Duodenal mucosa (tissue), 2 donors: ENCODE results near the gene UNCX.
"Not testable (repeated sequence)": the region's sequence is repeated elsewhere in the genome, so short reads cannot be mapped to it uniquely, and the experiment has no call there.

ENCODE experiments used
- H3K27ac ChIP-seq: one replicate; pipeline ENCODE4 v1.7.0; 2013; ENCODE audit warnings: low read depth, low read length
- H3K27me3 ChIP-seq, 2 donors: one replicate each; pipeline ENCODE4 v1.7.0; 2013; ENCODE audit warnings: low read length in 2 of 2, control low read depth in 1 of 2; ENCODE audit not compliant: insufficient read depth in 2 of 2, control insufficient read depth in 1 of 2
- H3K36me3 ChIP-seq, 2 donors: one replicate each; pipeline ENCODE4 v1.7.0; 2013; ENCODE audit warnings: low read length in 2 of 2, control low read depth in 1 of 2; ENCODE audit not compliant: insufficient read depth in 2 of 2, control insufficient read depth in 1 of 2
- H3K4me1 ChIP-seq, 2 donors: one replicate each; pipeline ENCODE4 v1.7.0; 2013; ENCODE audit warnings: low read length in 2 of 2, control low read depth in 1 of 2; ENCODE audit not compliant: insufficient read depth in 2 of 2, control insufficient read depth in 1 of 2
- H3K4me3 ChIP-seq, 2 donors: one replicate each; pipeline ENCODE4 v1.7.0; 2013; ENCODE audit warnings: low read length in 2 of 2, low read depth in 1 of 2
- H3K9ac ChIP-seq, 2 donors: one replicate each; pipeline ENCODE4 v1.7.0; 2013; ENCODE audit warnings: low read length in 2 of 2, low read depth in 1 of 2
- H3K9me3 ChIP-seq, 2 donors: one replicate each; pipeline ENCODE4 v1.7.0; 2013; ENCODE audit warnings: low read length in 2 of 2, control low read depth in 1 of 2; ENCODE audit not compliant: control insufficient read depth in 1 of 2

Gene UNCX

GRCh38 chr7:1200045-1200444 is 32.6 kb upstream of the UNCX start:
- peaks cover 0 to 5% of the 10 kb centered on the region in 2 donors for H3K27me3 ChIP-seq
- no peak overlapping the region for H3K9ac ChIP-seq
- H3K9me3 ChIP-seq, result no peaks in the 10 kb centered on the region
- H3K36me3 ChIP-seq, result no peaks in the 10 kb centered on the region
- no peaks in the 10 kb centered on the region for H3K4me1 ChIP-seq
- no peak overlapping the region for H3K27ac ChIP-seq
- no peak overlapping the region for H3K4me3 ChIP-seq

- Histone ChIP-seq H3K4me1 (no peaks in the 10 kb centered on the region), H3K36me3 (no peaks in the 10 kb centered on the region), H3K9ac (no peak overlapping the region), H3K27me3 (no peaks in the 10 kb centered on the region), H3K4me3 (no peak overlapping the region), H3K9me3 (no peaks in the 10 kb centered on the region), H3K27ac (no peak overlapping the region)
These were observed 30.8 kb upstream of the UNCX start for GRCh38 chr7:1201916-1202315.

- H3K27me3 ChIP-seq, H3K9me3 ChIP-seq, H3K36me3 ChIP-seq, H3K4me3 ChIP-seq, H3K4me1 ChIP-seq, H3K27ac ChIP-seq, H3K9ac ChIP-seq: not testable (repeated sequence)
These were observed 29.8 kb upstream of the UNCX start for GRCh38 chr7:1202914-1203313.

- Histone ChIP-seq H3K4me3 (no peak overlapping the region), H3K4me1 (no peaks in the 10 kb centered on the region), H3K36me3 (no peaks in the 10 kb centered on the region), H3K9ac (no peak overlapping the region), H3K27ac (no peak overlapping the region), H3K27me3 (peaks cover 6 to 8% of the 10 kb centered on the region in 2 donors), H3K9me3 (no peaks in the 10 kb centered on the region)
These were observed 28.1 kb upstream of the UNCX start for GRCh38 chr7:1204460-1205140.

GRCh38 chr7:1205742-1206141 is 26.9 kb upstream of the UNCX start:
- H3K4me3 ChIP-seq, H3K27ac ChIP-seq, H3K4me1 ChIP-seq, H3K36me3 ChIP-seq, H3K9me3 ChIP-seq, H3K9ac ChIP-seq: not testable (repeated sequence)
- peaks cover 13% of the 10 kb centered on the region in 2 donors for H3K27me3 ChIP-seq

- Histone ChIP-seq H3K27ac (no peak overlapping the region), H3K36me3 (no peaks in the 10 kb centered on the region), H3K9me3 (no peaks in the 10 kb centered on the region), H3K9ac (no peak overlapping the region), H3K27me3 (peaks cover 20 to 27% of the 10 kb centered on the region in 2 donors), H3K4me3 (no peak overlapping the region), H3K4me1 (no peaks in the 10 kb centered on the region)
These were observed 23.6 kb upstream of the UNCX start for GRCh38 chr7:1209097-1209496.

GRCh38 chr7:1210321-1210978 is 22.2 kb upstream of the UNCX start:
- Histone ChIP-seq H3K4me1 (no peaks in the 10 kb centered on the region), H3K27me3 (peaks cover 20 to 27% of the 10 kb centered on the region in 2 donors), H3K27ac (no peak overlapping the region), H3K4me3 (no peak overlapping the region), H3K9me3 (no peaks in the 10 kb centered on the region), H3K9ac (no peak overlapping the region), H3K36me3 (no peaks in the 10 kb centered on the region)

- no peak overlapping the region for H3K4me3 ChIP-seq
- no peaks in the 10 kb centered on the region for H3K4me1 ChIP-seq
- H3K36me3 ChIP-seq, result no peaks in the 10 kb centered on the region
- peaks cover 20 to 27% of the 10 kb centered on the region in 2 donors for H3K27me3 ChIP-seq
- H3K9ac ChIP-seq, result no peak overlapping the region
- no peaks in the 10 kb centered on the region for H3K9me3 ChIP-seq
- H3K27ac ChIP-seq, result no peak overlapping the region
These were observed 21.6 kb upstream of the UNCX start for GRCh38 chr7:1210979-1211608.

GRCh38 chr7:1211611-1212010 is 21.1 kb upstream of the UNCX start:
- H3K4me3 ChIP-seq, result no peak overlapping the region
- no peak overlapping the region for H3K9ac ChIP-seq
- H3K4me1 ChIP-seq, result no peaks in the 10 kb centered on the region
- H3K9me3 ChIP-seq, result peaks cover 0 to 3% of the 10 kb centered on the region in 2 donors
- no peak overlapping the region for H3K27ac ChIP-seq
- no peaks in the 10 kb centered on the region for H3K36me3 ChIP-seq
- H3K27me3 ChIP-seq, result peaks cover 20 to 27% of the 10 kb centered on the region in 2 donors

- H3K27me3 ChIP-seq, result peaks cover 20 to 27% of the 10 kb centered on the region in 2 donors
These were observed 20.6 kb upstream of the UNCX start for GRCh38 chr7:1212025-1212424.

More at GRCh38 chr7:1212025-1212424, 20.6 kb upstream of the UNCX start:
- not testable (repeated sequence) for H3K36me3 ChIP-seq, H3K27ac ChIP-seq, H3K4me1 ChIP-seq, H3K9ac ChIP-seq, H3K4me3 ChIP-seq, H3K9me3 ChIP-seq
